ENCODE results near the gene PEX10.

PEX10 gene

GRCh38 chr1:2407991-2408275 is 4.4 kb downstream of the PEX10 start:
- Histone ChIP-seq H3K4me1 (ENCODE audit: control insufficient read depth, insufficient read depth, low read length, poor library complexity, severe bottlenecking) (peaks cover 7% of the 10 kb centered on the region), H3K36me3 (ENCODE audit: control insufficient read depth, insufficient read depth, low read length) (peaks cover 38% of the 10 kb centered on the region), H3K27me3 (replicated peaks; ENCODE audit: control insufficient read depth, insufficient read depth, low read length, poor library complexity, severe bottlenecking) (no peaks in the 10 kb centered on the region), H3K27ac (ENCODE audit: insufficient read depth, low read length, poor library complexity, severe bottlenecking) (no peak overlapping the region), H3K9me3 (ENCODE audit: control insufficient read depth, low read length) (no peaks in the 10 kb centered on the region), H3K4me3 (ENCODE audit: insufficient read depth, low read depth, low read length, poor library complexity, severe bottlenecking) (no peak overlapping the region)
- DNase-seq, result no peak

GRCh38 chr1:2407166-2407990 is 5.0 kb downstream of the PEX10 start:
- peaks cover 5% of the 10 kb centered on the region for H3K4me1 ChIP-seq (ENCODE audit: control insufficient read depth, insufficient read depth, low read length, poor library complexity, severe bottlenecking)
- H3K27ac ChIP-seq (ENCODE audit: insufficient read depth, low read length, poor library complexity, severe bottlenecking), result no peak overlapping the region
- H3K27me3 ChIP-seq (replicated peaks; ENCODE audit: control insufficient read depth, insufficient read depth, low read length, poor library complexity, severe bottlenecking), result no peaks in the 10 kb centered on the region
- no peak for DNase-seq
- H3K36me3 ChIP-seq (ENCODE audit: control insufficient read depth, insufficient read depth, low read length), result peaks cover 43% of the 10 kb centered on the region
- H3K9me3 ChIP-seq (ENCODE audit: control insufficient read depth, low read length), result no peaks in the 10 kb centered on the region
- H3K4me3 ChIP-seq (ENCODE audit: insufficient read depth, low read depth, low read length, poor library complexity, severe bottlenecking), result no peak overlapping the region

- DNase-seq, result no peak
- Histone ChIP-seq H3K27ac (ENCODE audit: insufficient read depth, low read length, poor library complexity, severe bottlenecking) (no peak overlapping the region), H3K27me3 (replicated peaks; ENCODE audit: control insufficient read depth, insufficient read depth, low read length, poor library complexity, severe bottlenecking) (no peaks in the 10 kb centered on the region), H3K4me3 (ENCODE audit: insufficient read depth, low read depth, low read length, poor library complexity, severe bottlenecking) (no peak overlapping the region), H3K36me3 (ENCODE audit: control insufficient read depth, insufficient read depth, low read length) (peaks cover 51% of the 10 kb centered on the region), H3K9me3 (ENCODE audit: control insufficient read depth, low read length) (no peaks in the 10 kb centered on the region), H3K4me1 (ENCODE audit: control insufficient read depth, insufficient read depth, low read length, poor library complexity, severe bottlenecking) (no peaks in the 10 kb centered on the region)
Observed at GRCh38 chr1:2406451-2407041, 5.8 kb downstream of the PEX10 start.

DNA sequence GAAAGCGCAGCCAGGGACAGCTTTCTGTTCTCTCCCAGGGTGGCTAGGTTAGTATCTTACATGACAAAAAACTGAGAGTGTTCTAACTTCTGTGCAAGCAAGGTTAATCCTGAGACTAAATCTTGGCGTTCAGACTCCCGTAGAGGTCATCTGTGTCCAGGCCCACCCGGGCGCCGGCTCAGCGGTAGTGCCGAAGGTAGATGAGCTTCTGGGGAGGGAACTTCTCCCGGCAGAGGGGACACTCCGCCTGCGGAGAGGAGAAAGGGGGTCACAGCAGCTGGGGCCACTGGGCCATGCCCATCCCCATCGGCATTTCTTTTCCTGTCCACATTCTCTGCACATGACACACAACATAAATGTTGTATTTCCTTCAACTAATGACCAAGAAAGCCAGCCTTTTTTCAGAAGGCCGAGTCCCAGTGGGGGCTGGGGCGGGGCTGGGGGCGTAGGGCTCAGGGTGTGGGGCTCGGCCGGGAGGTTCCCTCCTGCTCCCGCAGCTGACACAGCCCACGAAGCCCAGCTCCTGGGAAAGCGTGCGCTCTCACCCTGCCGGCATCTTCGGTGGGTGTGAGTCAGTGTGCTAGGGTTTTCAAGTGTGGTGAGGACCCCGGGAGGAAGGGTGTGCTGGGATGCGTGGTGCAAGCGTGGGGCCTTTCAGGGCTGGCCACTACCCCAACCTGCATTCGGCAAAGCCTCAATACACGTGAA is 6.6 kb downstream of the PEX10 start:
- no peak for DNase-seq
- Histone ChIP-seq H3K9me3 (ENCODE audit: control insufficient read depth, low read length) (no peaks in the 10 kb centered on the region), H3K4me3 (ENCODE audit: insufficient read depth, low read depth, low read length, poor library complexity, severe bottlenecking) (no peak overlapping the region), H3K4me1 (ENCODE audit: control insufficient read depth, insufficient read depth, low read length, poor library complexity, severe bottlenecking) (no peaks in the 10 kb centered on the region), H3K36me3 (ENCODE audit: control insufficient read depth, insufficient read depth, low read length) (peaks cover 52% of the 10 kb centered on the region), H3K27ac (ENCODE audit: insufficient read depth, low read length, poor library complexity, severe bottlenecking) (no peak overlapping the region), H3K27me3 (replicated peaks; ENCODE audit: control insufficient read depth, insufficient read depth, low read length, poor library complexity, severe bottlenecking) (no peaks in the 10 kb centered on the region)

GRCh38 chr1:2404890-2405511 is 7.4 kb downstream of the PEX10 start:
- Histone ChIP-seq H3K36me3 (ENCODE audit: control insufficient read depth, insufficient read depth, low read length) (peaks cover 57% of the 10 kb centered on the region), H3K27ac (ENCODE audit: insufficient read depth, low read length, poor library complexity, severe bottlenecking) (no peak overlapping the region)

GRCh38 chr1:2404142-2404889 is 8.0 kb downstream of the PEX10 start:
- DNase-seq, result no peak
- no peaks in the 10 kb centered on the region for H3K9me3 ChIP-seq (ENCODE audit: control insufficient read depth, low read length)
- H3K27me3 ChIP-seq (replicated peaks; ENCODE audit: control insufficient read depth, insufficient read depth, low read length, poor library complexity, severe bottlenecking), result no peaks in the 10 kb centered on the region
- H3K4me1 ChIP-seq (ENCODE audit: control insufficient read depth, insufficient read depth, low read length, poor library complexity, severe bottlenecking), result no peaks in the 10 kb centered on the region
- H3K36me3 ChIP-seq (ENCODE audit: control insufficient read depth, insufficient read depth, low read length), result peaks cover 63% of the 10 kb centered on the region
- H3K27ac ChIP-seq (ENCODE audit: insufficient read depth, low read length, poor library complexity, severe bottlenecking), result no peak overlapping the region
- no peak overlapping the region for H3K4me3 ChIP-seq (ENCODE audit: insufficient read depth, low read depth, low read length, poor library complexity, severe bottlenecking)

More at GRCh38 chr1:2404890-2405511, 7.4 kb downstream of the PEX10 start:
- H3K4me3 ChIP-seq (ENCODE audit: insufficient read depth, low read depth, low read length, poor library complexity, severe bottlenecking), result no peak overlapping the region
- H3K4me1 ChIP-seq (ENCODE audit: control insufficient read depth, insufficient read depth, low read length, poor library complexity, severe bottlenecking), result no peaks in the 10 kb centered on the region
- no peaks in the 10 kb centered on the region for H3K27me3 ChIP-seq (replicated peaks; ENCODE audit: control insufficient read depth, insufficient read depth, low read length, poor library complexity, severe bottlenecking)
- no peak for DNase-seq
- no peaks in the 10 kb centered on the region for H3K9me3 ChIP-seq (ENCODE audit: control insufficient read depth, low read length)

DNA sequence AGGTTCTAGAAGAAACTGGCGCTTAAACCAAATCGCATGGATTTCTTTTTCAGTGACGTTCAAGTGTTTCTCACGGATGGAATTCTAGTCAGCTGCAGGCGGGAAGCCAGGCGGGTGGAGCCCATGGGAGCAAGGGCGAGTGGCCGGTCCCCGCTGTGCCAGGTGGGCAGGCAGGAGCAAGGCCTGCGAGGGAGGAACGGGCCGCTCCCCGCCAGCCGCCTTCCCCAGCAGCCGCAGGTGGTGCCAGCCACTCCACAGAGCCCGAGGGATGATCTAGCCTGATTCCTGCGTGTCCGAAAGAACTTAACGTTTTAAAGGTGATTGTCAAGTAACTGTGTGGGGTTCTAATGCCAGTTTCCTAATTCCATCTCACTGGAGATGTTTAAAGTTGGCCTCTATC is 9.1 kb downstream of the PEX10 start:
- no peaks in the 10 kb centered on the region for H3K9me3 ChIP-seq (ENCODE audit: control insufficient read depth, low read length)
- no peaks in the 10 kb centered on the region for H3K4me1 ChIP-seq (ENCODE audit: control insufficient read depth, insufficient read depth, low read length, poor library complexity, severe bottlenecking)
- peaks cover 73% of the 10 kb centered on the region for H3K36me3 ChIP-seq (ENCODE audit: control insufficient read depth, insufficient read depth, low read length)
- DNase-seq, result no peak
- H3K27ac ChIP-seq (ENCODE audit: insufficient read depth, low read length, poor library complexity, severe bottlenecking), result no peak overlapping the region
- H3K27me3 ChIP-seq (replicated peaks; ENCODE audit: control insufficient read depth, insufficient read depth, low read length, poor library complexity, severe bottlenecking), result no peaks in the 10 kb centered on the region
- no peak overlapping the region for H3K4me3 ChIP-seq (ENCODE audit: insufficient read depth, low read depth, low read length, poor library complexity, severe bottlenecking)

DNA sequence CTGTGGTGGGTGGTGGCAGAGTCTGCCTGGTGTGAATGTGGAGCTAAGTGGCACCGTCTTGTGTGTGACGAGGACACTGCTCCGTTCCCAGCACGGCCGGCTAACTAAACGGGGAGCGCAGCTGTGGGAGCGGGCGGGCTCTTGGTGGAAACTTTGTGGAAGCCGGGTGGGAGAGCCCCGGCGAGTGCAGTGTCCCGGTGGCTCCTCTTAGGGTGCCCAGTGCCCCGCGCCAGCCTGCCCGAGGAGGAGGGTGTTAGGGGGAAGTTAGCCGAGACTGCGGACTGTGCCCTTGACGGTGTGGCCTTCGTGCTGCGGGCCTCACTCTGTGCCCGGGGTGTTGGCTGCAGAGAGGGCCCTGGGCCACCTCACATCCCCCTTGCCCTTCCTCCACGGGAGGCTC is 9.9 kb downstream of the PEX10 start:
- no peak overlapping the region for H3K27ac ChIP-seq (ENCODE audit: insufficient read depth, low read length, poor library complexity, severe bottlenecking)
- no peak for DNase-seq
- no peaks in the 10 kb centered on the region for H3K4me1 ChIP-seq (ENCODE audit: control insufficient read depth, insufficient read depth, low read length, poor library complexity, severe bottlenecking)
- H3K4me3 ChIP-seq (ENCODE audit: insufficient read depth, low read depth, low read length, poor library complexity, severe bottlenecking), result no peak overlapping the region
- H3K27me3 ChIP-seq (replicated peaks; ENCODE audit: control insufficient read depth, insufficient read depth, low read length, poor library complexity, severe bottlenecking), result no peaks in the 10 kb centered on the region
- H3K9me3 ChIP-seq (ENCODE audit: control insufficient read depth, low read length), result no peaks in the 10 kb centered on the region
- H3K36me3 ChIP-seq (ENCODE audit: control insufficient read depth, insufficient read depth, low read length), result peaks cover 80% of the 10 kb centered on the region

- H3K4me3 ChIP-seq (ENCODE audit: insufficient read depth, low read depth, low read length, poor library complexity, severe bottlenecking), result no peak overlapping the region
- DNase-seq, result no peak
- peaks cover 85% of the 10 kb centered on the region for H3K36me3 ChIP-seq (ENCODE audit: control insufficient read depth, insufficient read depth, low read length)
- no peaks in the 10 kb centered on the region for H3K9me3 ChIP-seq (ENCODE audit: control insufficient read depth, low read length)
- no peaks in the 10 kb centered on the region for H3K27me3 ChIP-seq (replicated peaks; ENCODE audit: control insufficient read depth, insufficient read depth, low read length, poor library complexity, severe bottlenecking)
- H3K27ac ChIP-seq (ENCODE audit: insufficient read depth, low read length, poor library complexity, severe bottlenecking), result no peak overlapping the region
- H3K4me1 ChIP-seq (ENCODE audit: control insufficient read depth, insufficient read depth, low read length, poor library complexity, severe bottlenecking), result no peaks in the 10 kb centered on the region
Observed at GRCh38 chr1:2400950-2401649, 11.3 kb downstream of the PEX10 start.

Measured in effector memory CD4-positive, alpha-beta T cell (primary cell).